Measurements from ENCODE around the gene UBE2N. TPM values are rescaled to one million over a fixed set of nuclear protein-coding genes. Genes with fewer than 3 reads are reported as not detected.

The UBE2N gene
- total RNA-seq, 5 donors from 2014 or later (not counting 1 experiment from before 2014, with no cell fraction given): 66.3 to 81.7 (median 79.2) TPM

Other genes starting within 250 kb of the UBE2N start
- gene NUDT4, start 64.0 kb downstream of the UBE2N start, total RNA-seq: 10 to 100 TPM; 40.7 to 85.2 (median 46.0) TPM
- gene MRPL42, start 25.6 kb upstream of the UBE2N start, total RNA-seq: 10 to 100 TPM; 35.1 to 46.7 (median 40.4) TPM
- gene SOCS2, start 130.7 kb upstream of the UBE2N start, total RNA-seq: 10 to 100 TPM; 20.3 to 37.6 (median 29.5) TPM
- 10 to 100 TPM; 11.2 to 19.3 (median 12.3) TPM for gene CRADD, start 235.4 kb upstream of the UBE2N start, total RNA-seq

Measured in T-cell (primary cell).